Heart left ventricle (tissue), 16 donors: Measurements from ENCODE around the gene CWC27. TPM values are rescaled to one million over a fixed set of nuclear protein-coding genes. Genes with fewer than 3 reads are reported as not detected.
A peak's percentile ranks its signal among the peaks of the same experiment; 100 is the strongest.

Experiments
- ATAC-seq, 4 donors: fragments of 200-7000 bp; cut with Tn5 transposase; one replicate each; pipeline ENCODE4 v1.9.1; 2020 to 2022; ENCODE audit warnings: moderate library complexity in 4 of 4, mild to moderate bottlenecking in 3 of 4, moderate number of reproducible peaks in 1 of 4
- DNase-seq, 5 donors: peaks; one replicate each; pipeline ENCODE4 v3.0.0-alpha.2; 2020
- H3K27ac ChIP-seq, 12 donors: fragments of 200-600 bp; sonication (generic) in 4 of 12; one replicate each; pipeline versions ENCODE4 v1.5.0 to v1.8.0; 2016 to 2022; ENCODE audit warnings: mild to moderate bottlenecking in 2 of 12
- H3K27me3 ChIP-seq, 9 donors: fragments of 200-600 bp; sonication (generic) in 2 of 9; one replicate each; pipeline versions ENCODE4 v1.5.1 to v1.8.0; 2016 to 2022; ENCODE audit warnings: mild to moderate bottlenecking in 3 of 9
- H3K36me3 ChIP-seq, 9 donors: fragments of 200-600 bp; sonication (generic) in 2 of 9; one replicate each; pipeline versions ENCODE4 v1.5.0 to v1.8.0; 2018 to 2022; ENCODE audit warnings: mild to moderate bottlenecking in 2 of 9
- H3K4me1 ChIP-seq, 12 donors: fragments of 200-600 bp; sonication (generic) in 4 of 12; one replicate each; pipeline versions ENCODE4 v1.5.0 to v1.8.0; 2016 to 2022; ENCODE audit warnings: mild to moderate bottlenecking in 3 of 12
- H3K4me3 ChIP-seq, 12 donors: fragments of 200-600 bp; sonication (generic) in 4 of 12; one replicate each; pipeline versions ENCODE4 v1.5.0 to v1.8.0; 2017 to 2022; ENCODE audit warnings: mild to moderate bottlenecking in 9 of 12, moderate library complexity in 4 of 12
- H3K9me3 ChIP-seq, 12 donors: fragments of 200-600 bp; sonication (generic) in 4 of 12; one replicate each; pipeline versions ENCODE4 v1.5.0 to v1.8.0; 2016 to 2022; ENCODE audit warnings: mild to moderate bottlenecking in 1 of 12
- CTCF ChIP-seq, 12 donors: fragments of 200-600 bp; sonication (generic) in 4 of 12; IDR thresholded peaks; one replicate each; pipeline versions ENCODE4 v1.5.0 to v1.8.0; 2018 to 2022; ENCODE audit warnings: antibody characterized with exemption in 12 of 12, mild to moderate bottlenecking in 5 of 12
- POLR2A ChIP-seq, 2 donors: fragments of 450-650 bp; IDR thresholded peaks; one replicate each; pipeline ENCODE4 v1.6.1; 2017; ENCODE audit warnings: antibody characterized with exemption in 2 of 2, mild to moderate bottlenecking in 2 of 2, moderate library complexity in 2 of 2
- WGBS, 4 donors: extraction: QIAGEN DNeasy Blood & Tissue Kit in 2 of 4; methylation state at CpG; one replicate each; pipeline versions ENCODE4 v1.1.5 to v1.1.7; 2013 to 2018; 5-methylcytosine and 5-hydroxymethylcytosine counted together
- intact Hi-C, 10 donors: fragments of 100-400 bp; cut with DNase I; formaldehyde crosslinking; loops; one replicate each; pipeline versions ENCODE4 v1.11.1 to v1.14.2; 2022
- polyA plus RNA-seq, 2 donors: library from polyadenylated mRNA; stranded (reverse); fragments of 200-250 nt; gene quantifications; one replicate each; pipeline ENCODE4 v1.2.3, GENCODE V29; 2013
- total RNA-seq, 9 donors: library from RNA; depleted of rRNA in 2 of 9; stranded (reverse); fragments of >200 nt in 2 of 9; fragmentation: NEBNext Ultra II Directional in 3 of 9; extraction: Animal tissue kit (Norgen Biotek cat#: 25700) in 3 of 9; gene quantifications; one replicate each; pipeline versions ENCODE4 v1.1.0 to v1.2.4, GENCODE V29; 2016 to 2023
- donor health status: ischemic (EF 13 %, LVEDD 7.1; RV severe dilation, severe dysfunction).
- donor health status: healthy with polysubstance abuse.
- donor health status: DM: no; HTN: yes; CAD: no.
- donor health status: DM: no; HTN: no; CAD: no.
- donor health status: ischemic (EF 25% LVEDD 6.9; RV normal size, moderate dysfunction).
- donor health status: ischemic (EF 25% LVEDD 5.7; RV mildly dilated, moderate dysfunction).
- donor health status: healthy.
- donor health status: DM: yes; HTN: yes; CAD: no.
- donor health status: ischemic (EF 35%, LVEDD 5.7; RV mildly dilated, moderate dysfunction).
- donor health status: nonischemic (EF 11% LVEDD 7.7; RV severe dilation, severe dysfunction).
- donor health status: DM: yes; HTN: yes; CAD: no.
- donor health status: PGD.
- donor health status: ischemic (EF 29% LVEDD 5.4; RV normal size, mild dysfunction).
- donor health status: nonischemic (EF 23%, LVEDD 6.1; RV moderate dilation, normal function).

CWC27 gene
- total and polyA plus RNA-seq, 11 donors, result 10.7 to 33.3 (median 23.5) TPM

GRCh38 chr5:64865662-64866061 lies 96.9 kb downstream of the CWC27 start:
- no peak overlapping the region for H3K4me3 ChIP-seq
- H3K36me3 ChIP-seq, result no peaks in the 10 kb centered on the region
- 89 to 96% (median 93%) methylated on average over 3 of the region's 3 CpGs for WGBS, 4 donors
- DNase-seq (no peak), ATAC-seq (no peak)
- intact Hi-C loops, result no loop called here
- H3K27me3 ChIP-seq, result no peaks in the 10 kb centered on the region
- no peaks in the 10 kb centered on the region for H3K9me3 ChIP-seq
- H3K27ac ChIP-seq, result no peak overlapping the region
- TF ChIP-seq POLR2A (IDR thresholded peaks at IDR 0.05) (no peak), CTCF (IDR thresholded peaks at IDR 0.05) (no peak)
- H3K4me1 ChIP-seq, result peaks cover 0 to 7% (median 0%) of the 10 kb centered on the region in 12 donors

GRCh38 chr5:64869419-64869818 lies 100.7 kb downstream of the CWC27 start:
- no peaks in the 10 kb centered on the region for H3K9me3 ChIP-seq
- DNase-seq, result no peak
- intact Hi-C loops, result no loop called here
- TF ChIP-seq POLR2A (IDR thresholded peaks at IDR 0.05), result no peak
- TF ChIP-seq CTCF (IDR thresholded peaks at IDR 0.05), result no peak
- H3K27ac ChIP-seq, result no peak overlapping the region
- no peaks in the 10 kb centered on the region for H3K27me3 ChIP-seq
- no peaks in the 10 kb centered on the region for H3K36me3 ChIP-seq
- H3K4me3 ChIP-seq, result no peak overlapping the region
- peaks cover 0 to 7% (median 0%) of the 10 kb centered on the region in 12 donors for H3K4me1 ChIP-seq
- peak in 1 of 4 donors; percentile 42 for ATAC-seq
- WGBS, 4 donors, result 86 to 94% (median 93%) methylated on average over 1 of the region's 1 CpG

GRCh38 chr5:64872044-64872443 lies 103.3 kb downstream of the CWC27 start:
- WGBS, 4 donors, result 77 to 97% (median 87%) methylated on average over 1 of the region's 1 CpG
- no peaks in the 10 kb centered on the region for H3K27me3 ChIP-seq
- intact Hi-C loops, result no loop called here
- DNase-seq, result no peak
- no peak overlapping the region for H3K4me3 ChIP-seq
- H3K36me3 ChIP-seq, result no peaks in the 10 kb centered on the region
- no peak overlapping the region for H3K27ac ChIP-seq
- ATAC-seq, result no peak
- H3K4me1 ChIP-seq, result peaks cover 0 to 7% (median 0%) of the 10 kb centered on the region in 12 donors
- no peaks in the 10 kb centered on the region for H3K9me3 ChIP-seq
- no peak for TF ChIP-seq POLR2A (IDR thresholded peaks at IDR 0.05)
- no peak for TF ChIP-seq CTCF (IDR thresholded peaks at IDR 0.05)

GRCh38 chr5:64873441-64873840 lies 104.7 kb downstream of the CWC27 start:
- H3K27ac ChIP-seq, result no peak overlapping the region
- TF ChIP-seq CTCF (IDR thresholded peaks at IDR 0.05) (no peak), POLR2A (IDR thresholded peaks at IDR 0.05) (no peak)
- no peaks in the 10 kb centered on the region for H3K9me3 ChIP-seq
- peaks cover 0 to 7% (median 0%) of the 10 kb centered on the region in 12 donors for H3K4me1 ChIP-seq
- intact Hi-C loops, result no loop called here
- ATAC-seq (no peak), DNase-seq (no peak)
- no peaks in the 10 kb centered on the region for H3K27me3 ChIP-seq
- no peaks in the 10 kb centered on the region for H3K36me3 ChIP-seq
- H3K4me3 ChIP-seq, result no peak overlapping the region
